Measurements from ENCODE around the gene RPL32.
"Not testable (repeated sequence)": the region's sequence is repeated elsewhere in the genome, so short reads cannot be mapped to it uniquely, and the experiment has no call there.

RPL32 gene

DNA sequence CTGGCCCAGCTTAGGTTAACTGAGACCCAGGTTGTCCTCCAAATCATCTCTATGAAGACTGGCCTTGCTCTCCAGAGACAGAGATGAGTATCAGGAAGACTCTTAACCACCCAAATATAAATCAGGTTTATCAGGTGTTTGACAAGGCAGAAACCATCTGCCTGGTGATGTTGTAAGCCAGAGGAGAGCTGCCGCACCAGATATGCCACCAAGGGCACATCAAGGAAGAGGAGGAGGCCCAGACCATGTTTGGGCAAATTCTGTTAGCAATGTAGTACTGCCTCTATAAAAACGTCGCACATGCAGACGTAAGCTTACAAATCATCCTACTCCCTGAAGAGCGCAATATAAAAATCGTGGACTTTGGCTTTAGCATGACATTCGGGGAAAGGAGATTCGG, 21.0 kb upstream of the RPL32 start:
- Histone ChIP-seq H3K4me1 (ENCODE audit: control insufficient read depth in 1 of 2, insufficient read depth in 2 of 2, low read length in 2 of 2) (no peaks in the 10 kb centered on the region), H3K4me3 (ENCODE audit: low read depth in 1 of 2, low read length in 2 of 2) (no peak overlapping the region), H3K9me3 (ENCODE audit: control insufficient read depth in 1 of 2, low read length in 2 of 2) (peaks cover 0 to 6% of the 10 kb centered on the region in 2 donors), H3K27me3 (ENCODE audit: low read depth, low read length) (no peaks in the 10 kb centered on the region), H3K27ac (ENCODE audit: low read length) (no peak overlapping the region), H3K36me3 (ENCODE audit: control insufficient read depth in 1 of 2, insufficient read depth in 2 of 2, low read length in 2 of 2) (no peaks in the 10 kb centered on the region)

DNA sequence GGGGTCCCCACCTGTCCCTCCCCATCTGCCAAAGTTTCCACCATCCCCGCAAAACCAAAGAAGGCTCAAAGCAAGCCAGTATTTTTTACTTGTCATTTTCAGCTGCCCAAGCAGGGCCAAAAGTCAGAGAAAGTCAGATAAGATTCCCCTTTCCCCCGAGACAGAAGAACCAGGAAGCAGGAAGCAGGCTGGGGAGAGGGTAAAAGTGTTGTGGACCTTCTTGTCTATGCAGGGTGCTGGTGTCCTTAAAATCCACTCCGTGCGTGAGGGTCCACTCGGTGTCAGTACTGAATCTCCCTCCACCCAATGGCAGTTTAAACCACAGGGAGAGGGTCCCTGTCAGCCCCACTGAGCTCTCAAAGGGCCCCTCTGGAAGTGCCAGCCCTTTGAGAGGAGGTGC, 20.2 kb upstream of the RPL32 start:
- H3K27ac ChIP-seq (ENCODE audit: low read length) = no peak overlapping the region

DNA sequence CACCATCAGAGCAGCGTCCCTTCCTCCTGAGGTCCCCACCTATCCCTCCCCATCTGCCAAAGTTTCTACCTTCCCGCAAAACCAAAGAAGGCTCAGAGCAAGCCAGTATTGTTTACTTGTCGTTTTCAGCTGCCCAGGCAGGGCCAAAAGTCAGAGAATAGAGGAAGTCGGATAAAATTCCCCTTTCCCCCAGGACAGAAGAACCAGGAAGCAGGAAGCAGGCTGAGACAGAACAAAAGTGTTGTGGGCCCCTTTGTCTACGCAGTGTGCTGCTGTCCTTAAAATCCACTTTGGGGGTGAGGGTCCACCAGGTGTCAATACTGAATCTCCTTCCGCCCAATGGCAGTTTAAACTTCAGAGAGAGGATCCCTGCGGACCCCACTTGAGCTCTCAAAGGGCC, 18.5 kb upstream of the RPL32 start:
- H3K9me3 ChIP-seq (ENCODE audit: control insufficient read depth in 1 of 2, low read length in 2 of 2) = no peaks in the 10 kb centered on the region
- no peaks in the 10 kb centered on the region for H3K36me3 ChIP-seq (ENCODE audit: control insufficient read depth in 1 of 2, insufficient read depth in 2 of 2, low read length in 2 of 2)
- no peaks in the 10 kb centered on the region for H3K4me1 ChIP-seq (ENCODE audit: control insufficient read depth in 1 of 2, insufficient read depth in 2 of 2, low read length in 2 of 2)
- no peaks in the 10 kb centered on the region for H3K27me3 ChIP-seq (ENCODE audit: low read depth, low read length)
- H3K4me3 ChIP-seq (ENCODE audit: low read depth in 1 of 2, low read length in 2 of 2) = no peak overlapping the region
- no peak overlapping the region for H3K27ac ChIP-seq (ENCODE audit: low read length)

More for the DNA sequence above, 20.2 kb upstream of the RPL32 start:
- Histone ChIP-seq H3K4me3 (ENCODE audit: low read depth in 1 of 2, low read length in 2 of 2) (no peak overlapping the region), H3K27me3 (ENCODE audit: low read depth, low read length) (no peaks in the 10 kb centered on the region), H3K9me3 (ENCODE audit: control insufficient read depth in 1 of 2, low read length in 2 of 2) (peaks cover 0 to 6% of the 10 kb centered on the region in 2 donors), H3K36me3 (ENCODE audit: control insufficient read depth in 1 of 2, insufficient read depth in 2 of 2, low read length in 2 of 2) (no peaks in the 10 kb centered on the region), H3K4me1 (ENCODE audit: control insufficient read depth in 1 of 2, insufficient read depth in 2 of 2, low read length in 2 of 2) (no peaks in the 10 kb centered on the region)

DNA sequence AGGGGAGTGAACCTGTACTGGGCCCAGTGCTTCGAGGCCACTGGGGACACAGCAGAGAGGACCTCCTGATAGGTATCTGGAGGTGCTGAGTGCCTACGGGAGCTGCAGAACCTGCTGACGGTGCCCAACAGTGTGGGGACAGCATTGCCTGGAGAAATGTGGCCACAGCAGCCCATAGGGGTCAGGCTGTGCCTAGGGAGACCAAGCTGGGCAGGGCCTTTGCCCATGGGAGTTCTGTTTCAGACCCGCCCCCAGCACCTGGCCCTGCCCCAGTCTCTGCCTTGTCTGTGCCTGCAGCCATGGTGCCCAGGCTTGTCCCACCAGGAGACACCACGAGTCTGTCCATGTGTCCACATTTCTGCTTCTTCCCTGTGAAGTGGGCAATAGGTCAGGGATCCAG, 15.3 kb upstream of the RPL32 start:
- no peak overlapping the region for H3K27ac ChIP-seq (ENCODE audit: low read length)
- H3K9me3 ChIP-seq (ENCODE audit: control insufficient read depth in 1 of 2, low read length in 2 of 2) = no peaks in the 10 kb centered on the region
- no peaks in the 10 kb centered on the region for H3K27me3 ChIP-seq (ENCODE audit: low read depth, low read length)
- H3K4me3 ChIP-seq (ENCODE audit: low read depth in 1 of 2, low read length in 2 of 2) = no peak overlapping the region
- no peaks in the 10 kb centered on the region for H3K36me3 ChIP-seq (ENCODE audit: control insufficient read depth in 1 of 2, insufficient read depth in 2 of 2, low read length in 2 of 2)
- no peaks in the 10 kb centered on the region for H3K4me1 ChIP-seq (ENCODE audit: control insufficient read depth in 1 of 2, insufficient read depth in 2 of 2, low read length in 2 of 2)

DNA sequence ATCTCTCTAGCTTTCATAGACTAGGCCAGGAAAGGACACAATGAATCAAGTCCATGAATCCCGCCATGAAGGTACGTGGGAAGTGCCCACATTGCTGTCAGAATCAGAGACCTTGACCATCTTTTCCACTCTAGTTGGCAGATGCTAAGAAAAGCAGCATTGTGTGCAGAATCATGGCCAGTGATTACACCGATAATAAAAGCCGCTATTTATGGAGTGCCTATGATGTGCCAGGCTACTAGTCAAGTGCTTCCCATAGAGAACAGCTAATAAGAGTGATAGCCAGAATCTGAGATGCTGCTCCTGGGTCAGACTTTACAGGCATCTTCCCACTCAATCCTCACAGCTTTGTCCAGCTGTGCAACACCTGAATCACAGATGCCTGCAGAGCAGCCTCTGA, 13.2 kb upstream of the RPL32 start:
- Histone ChIP-seq H3K27me3 (ENCODE audit: low read depth, low read length) (no peaks in the 10 kb centered on the region), H3K4me1 (ENCODE audit: control insufficient read depth in 1 of 2, insufficient read depth in 2 of 2, low read length in 2 of 2) (no peaks in the 10 kb centered on the region), H3K36me3 (ENCODE audit: control insufficient read depth in 1 of 2, insufficient read depth in 2 of 2, low read length in 2 of 2) (no peaks in the 10 kb centered on the region), H3K9me3 (ENCODE audit: control insufficient read depth in 1 of 2, low read length in 2 of 2) (no peaks in the 10 kb centered on the region), H3K4me3 (ENCODE audit: low read depth in 1 of 2, low read length in 2 of 2) (no peak overlapping the region), H3K27ac (ENCODE audit: low read length) (no peak overlapping the region)

DNA sequence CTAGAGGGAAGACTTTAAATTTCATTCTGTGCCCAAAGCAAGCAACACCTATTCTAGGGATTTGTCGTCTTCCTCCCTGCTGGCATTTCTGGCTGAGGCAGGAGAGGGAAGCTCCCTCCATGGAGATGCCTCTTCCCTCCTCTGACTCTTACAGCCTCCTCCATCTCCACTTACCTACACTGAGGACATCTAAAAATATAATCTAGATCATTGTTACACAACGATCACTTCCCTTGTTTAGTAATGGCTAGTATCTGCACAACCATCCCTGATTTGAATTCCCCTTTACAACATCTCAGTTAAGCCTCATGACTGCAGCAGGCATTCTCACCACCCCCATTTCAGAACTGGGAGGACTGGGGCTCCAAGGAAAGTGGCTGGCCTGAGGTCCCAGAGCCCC, 12.5 kb upstream of the RPL32 start:
- not testable (repeated sequence) for H3K4me3 ChIP-seq (ENCODE audit: low read depth in 1 of 2, low read length in 2 of 2); H3K36me3 ChIP-seq (ENCODE audit: control insufficient read depth in 1 of 2, insufficient read depth in 2 of 2, low read length in 2 of 2); H3K27ac ChIP-seq (ENCODE audit: low read length); H3K9me3 ChIP-seq (ENCODE audit: control insufficient read depth in 1 of 2, low read length in 2 of 2); H3K27me3 ChIP-seq (ENCODE audit: low read depth, low read length); H3K4me1 ChIP-seq (ENCODE audit: control insufficient read depth in 1 of 2, insufficient read depth in 2 of 2, low read length in 2 of 2)

DNA sequence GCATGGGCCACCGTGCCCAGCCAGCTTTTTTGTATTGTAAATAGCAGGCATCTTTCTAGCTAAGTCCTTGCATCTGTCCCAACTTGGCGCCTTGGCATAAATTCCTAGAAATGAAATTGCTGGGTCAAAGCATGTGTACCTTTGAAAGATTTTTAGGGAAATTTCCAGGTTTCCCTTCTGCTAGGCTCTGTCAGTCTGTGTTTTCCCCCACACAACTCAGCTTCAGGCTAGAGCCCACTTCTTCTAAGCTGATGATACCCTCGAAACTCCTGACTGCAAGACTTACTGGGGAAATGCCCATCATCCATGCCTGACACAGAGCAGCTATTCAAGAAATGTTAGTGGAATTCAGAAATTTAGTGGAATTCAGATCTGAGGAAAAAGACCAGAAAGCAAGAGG, 10.8 kb upstream of the RPL32 start:
- Histone ChIP-seq H3K4me1 (ENCODE audit: control insufficient read depth in 1 of 2, insufficient read depth in 2 of 2, low read length in 2 of 2) (no peaks in the 10 kb centered on the region), H3K27ac (ENCODE audit: low read length) (no peak overlapping the region), H3K9me3 (ENCODE audit: control insufficient read depth in 1 of 2, low read length in 2 of 2) (no peaks in the 10 kb centered on the region), H3K36me3 (ENCODE audit: control insufficient read depth in 1 of 2, insufficient read depth in 2 of 2, low read length in 2 of 2) (no peaks in the 10 kb centered on the region), H3K27me3 (ENCODE audit: low read depth, low read length) (no peaks in the 10 kb centered on the region), H3K4me3 (ENCODE audit: low read depth in 1 of 2, low read length in 2 of 2) (no peak overlapping the region)

DNA sequence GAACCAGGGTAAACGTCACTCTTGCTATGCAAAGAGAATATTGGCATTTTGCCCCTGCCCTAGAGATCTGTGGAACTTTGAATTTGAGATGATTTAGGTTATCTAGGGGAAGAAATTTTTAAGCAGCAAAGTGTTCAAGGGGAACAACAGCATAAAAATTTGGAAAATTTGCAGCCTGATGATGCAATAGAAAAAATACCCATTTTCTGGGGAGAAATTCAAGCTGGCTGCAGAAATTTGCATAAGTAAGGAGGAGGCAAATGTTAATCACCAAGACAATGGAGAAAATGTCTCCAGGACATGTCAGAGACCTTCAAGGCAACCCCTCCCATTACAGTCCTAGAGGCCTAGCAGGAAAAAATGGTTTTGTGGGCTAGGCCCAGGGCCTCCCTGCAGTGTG, 4.4 kb upstream of the RPL32 start:
- H3K27me3 ChIP-seq (ENCODE audit: low read depth, low read length) = no peaks in the 10 kb centered on the region
- H3K4me3 ChIP-seq (ENCODE audit: low read depth in 1 of 2, low read length in 2 of 2) = no peak overlapping the region
- H3K4me1 ChIP-seq (ENCODE audit: control insufficient read depth in 1 of 2, insufficient read depth in 2 of 2, low read length in 2 of 2) = no peaks in the 10 kb centered on the region
- no peak overlapping the region for H3K27ac ChIP-seq (ENCODE audit: low read length)
- no peaks in the 10 kb centered on the region for H3K36me3 ChIP-seq (ENCODE audit: control insufficient read depth in 1 of 2, insufficient read depth in 2 of 2, low read length in 2 of 2)
- H3K9me3 ChIP-seq (ENCODE audit: control insufficient read depth in 1 of 2, low read length in 2 of 2) = no peaks in the 10 kb centered on the region

DNA sequence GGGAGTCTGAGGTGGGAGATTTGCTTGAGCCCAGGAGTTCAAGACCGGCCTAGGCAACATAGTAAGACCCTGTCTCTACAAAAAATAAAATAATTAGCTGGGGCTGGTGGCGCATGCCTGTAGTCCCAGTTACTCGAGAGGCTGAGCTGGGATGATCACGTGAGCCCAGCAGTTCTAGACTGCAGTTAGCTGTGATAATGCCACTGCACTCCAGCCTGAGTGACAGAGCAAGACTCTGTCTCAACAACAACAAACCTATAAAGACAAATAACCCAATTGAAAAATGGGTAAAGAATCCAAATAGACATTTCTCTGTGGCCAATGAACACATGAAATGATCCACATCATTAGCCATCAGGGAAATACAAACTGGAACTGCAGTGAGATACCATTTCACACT, 1.1 kb upstream of the RPL32 start:
- H3K36me3 ChIP-seq (ENCODE audit: control insufficient read depth in 1 of 2, insufficient read depth in 2 of 2, low read length in 2 of 2) = peaks cover 20 to 22% of the 10 kb centered on the region in 2 donors
- H3K9me3 ChIP-seq (ENCODE audit: control insufficient read depth in 1 of 2, low read length in 2 of 2) = no peaks in the 10 kb centered on the region
- H3K4me1 ChIP-seq (ENCODE audit: control insufficient read depth in 1 of 2, insufficient read depth in 2 of 2, low read length in 2 of 2) = peaks cover 3 to 29% of the 10 kb centered on the region in 2 donors
- H3K27me3 ChIP-seq (ENCODE audit: low read depth, low read length) = no peaks in the 10 kb centered on the region
- no peak overlapping the region for H3K4me3 ChIP-seq (ENCODE audit: low read depth in 1 of 2, low read length in 2 of 2)
- H3K27ac ChIP-seq (ENCODE audit: low read length) = no peak overlapping the region

DNA sequence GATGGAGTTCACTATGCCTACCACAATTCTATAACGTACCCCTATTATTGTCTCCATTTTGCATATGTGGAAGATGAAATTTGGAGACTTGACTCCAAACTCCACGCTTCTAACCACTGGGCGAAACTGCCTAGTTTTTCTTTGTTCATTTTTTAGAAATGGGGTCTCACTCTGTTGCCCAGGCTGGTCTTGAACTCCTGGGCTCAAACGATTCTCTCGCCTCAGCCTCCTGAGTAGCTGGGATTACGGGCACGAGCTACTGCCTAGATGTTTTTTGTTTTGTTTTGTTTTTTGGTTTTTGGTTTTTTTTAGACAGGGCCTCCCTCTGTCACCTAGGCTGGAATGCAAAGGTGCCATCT, 584 bp upstream of the RPL32 start:
- peak overlapping the region; percentile 100 for H3K27ac ChIP-seq (ENCODE audit: low read length)
- peak overlapping the region in 1 of 2 donors; percentile 87 for H3K4me3 ChIP-seq (ENCODE audit: low read depth in 1 of 2, low read length in 2 of 2)
- no peaks in the 10 kb centered on the region for H3K9me3 ChIP-seq (ENCODE audit: control insufficient read depth in 1 of 2, low read length in 2 of 2)
- no peaks in the 10 kb centered on the region for H3K27me3 ChIP-seq (ENCODE audit: low read depth, low read length)
- H3K4me1 ChIP-seq (ENCODE audit: control insufficient read depth in 1 of 2, insufficient read depth in 2 of 2, low read length in 2 of 2) = peaks cover 3 to 29% of the 10 kb centered on the region in 2 donors
- H3K36me3 ChIP-seq (ENCODE audit: control insufficient read depth in 1 of 2, insufficient read depth in 2 of 2, low read length in 2 of 2) = peaks cover 25 to 27% of the 10 kb centered on the region in 2 donors

DNA sequence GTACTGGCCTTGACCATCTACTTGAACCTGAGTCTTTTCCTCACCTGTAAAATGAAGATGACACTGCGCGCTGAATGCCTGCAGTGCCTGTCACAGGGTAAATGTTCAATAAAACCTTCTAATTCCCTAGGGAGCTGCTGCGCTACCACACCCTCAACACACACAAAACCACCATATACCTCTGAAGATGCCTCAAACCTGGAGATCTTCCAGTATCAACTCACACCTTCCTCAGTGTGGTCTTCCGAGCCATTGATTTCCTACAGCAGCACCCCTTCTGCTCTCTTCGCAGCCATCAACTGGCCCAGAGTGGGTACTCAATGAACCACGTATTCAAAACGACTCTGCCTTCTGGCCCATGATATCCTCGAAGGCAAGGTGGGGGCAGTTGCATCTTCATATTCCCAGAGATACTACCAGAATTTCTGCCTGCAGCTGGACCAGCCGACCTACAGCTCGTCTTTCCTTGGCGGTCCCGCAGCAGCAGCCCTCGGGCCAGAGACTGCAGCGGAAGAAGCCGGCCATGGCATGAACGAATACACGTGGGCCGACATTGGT, 695 bp downstream of the RPL32 start:
- H3K9me3 ChIP-seq (ENCODE audit: control insufficient read depth in 1 of 2, low read length in 2 of 2) = no peaks in the 10 kb centered on the region
- H3K36me3 ChIP-seq (ENCODE audit: control insufficient read depth in 1 of 2, insufficient read depth in 2 of 2, low read length in 2 of 2) = peaks cover 38 to 40% of the 10 kb centered on the region in 2 donors
- H3K4me1 ChIP-seq (ENCODE audit: control insufficient read depth in 1 of 2, insufficient read depth in 2 of 2, low read length in 2 of 2) = peaks cover 3 to 29% of the 10 kb centered on the region in 2 donors
- H3K27ac ChIP-seq (ENCODE audit: low read length) = peak overlapping the region; percentile 100
- H3K27me3 ChIP-seq (ENCODE audit: low read depth, low read length) = no peaks in the 10 kb centered on the region
- peak overlapping the region; percentile 87 to 94 for H3K4me3 ChIP-seq (ENCODE audit: low read depth in 1 of 2, low read length in 2 of 2)

DNA sequence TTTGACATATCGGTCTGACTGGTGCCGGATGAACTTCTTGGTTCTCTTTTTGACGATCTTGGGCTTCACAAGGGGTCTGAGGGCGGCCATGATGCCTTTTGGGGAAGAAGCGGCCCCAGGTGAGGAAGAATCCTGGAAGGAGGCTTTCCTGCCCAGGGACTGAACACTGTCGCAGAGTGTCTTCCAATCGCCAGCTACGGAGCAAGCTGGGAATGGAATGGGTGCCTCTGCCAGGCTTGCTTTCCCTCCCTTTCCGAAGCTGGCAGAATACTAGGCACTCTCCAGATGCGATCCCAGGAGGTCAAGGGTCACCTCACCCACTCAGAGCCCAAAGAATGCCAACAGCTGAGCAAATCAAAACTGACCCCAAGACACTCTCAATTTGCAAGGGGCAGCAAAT, 1.2 kb downstream of the RPL32 start:
- Histone ChIP-seq H3K4me3 (ENCODE audit: low read depth in 1 of 2, low read length in 2 of 2) (peak overlapping the region; percentile 87 to 94), H3K4me1 (ENCODE audit: control insufficient read depth in 1 of 2, insufficient read depth in 2 of 2, low read length in 2 of 2) (peaks cover 3 to 29% of the 10 kb centered on the region in 2 donors), H3K27ac (ENCODE audit: low read length) (peak overlapping the region; percentile 100), H3K36me3 (ENCODE audit: control insufficient read depth in 1 of 2, insufficient read depth in 2 of 2, low read length in 2 of 2) (peaks cover 43 to 45% of the 10 kb centered on the region in 2 donors)
- not testable (repeated sequence) for H3K9me3 ChIP-seq (ENCODE audit: control insufficient read depth in 1 of 2, low read length in 2 of 2); H3K27me3 ChIP-seq (ENCODE audit: low read depth, low read length)
